Kidney epithelial cell (primary cell): ENCODE measurements around the gene NXN. TPM values are rescaled to one million over a fixed set of nuclear protein-coding genes. Genes with fewer than 3 reads are reported as not detected.

Experiments
- DNase-seq: peaks from one replicate; pipeline ENCODE4 v3.0.0-alpha.2; 2010; ENCODE audit warnings: low read depth
- H3K27me3 ChIP-seq: 2 replicates; pipeline ENCODE4 v1.6.0; 2011; ENCODE audit warnings: low read length; ENCODE audit not compliant: control insufficient read depth, insufficient read depth
- H3K36me3 ChIP-seq: 2 replicates; pipeline ENCODE4 v1.5.1; 2011; ENCODE audit warnings: low read length; ENCODE audit not compliant: control insufficient read depth, insufficient read depth
- H3K4me3 ChIP-seq: 2 replicates; pipeline ENCODE4 v1.5.1; 2011; ENCODE audit warnings: low read depth, mild to moderate bottlenecking, control low read depth, low read length
- CTCF ChIP-seq: IDR thresholded peaks from 2 replicates; pipeline ENCODE4 v1.5.1; 2011; ENCODE audit warnings: mild to moderate bottlenecking, moderate library complexity, low read length, control low read depth, inconsistent platforms; ENCODE audit not compliant: insufficient read depth, poor library complexity, severe bottlenecking
- total RNA-seq: library from RNA; depleted of rRNA; stranded (reverse); fragments of >200 nt; gene quantifications from 2 replicates; pipeline ENCODE4 v1.2.3, GENCODE V29; 2015

The NXN gene
- total RNA-seq, 1 donor from 2014 or later, result 34.3 TPM

GRCh38 chr17:802901-803881 is 176.4 kb downstream of the NXN start:
- H3K36me3 ChIP-seq, result no peaks in the 10 kb centered on the region
- no peak for TF ChIP-seq CTCF

GRCh38 chr17:802481-802880 is 177.1 kb downstream of the NXN start:
- no peaks in the 10 kb centered on the region for H3K36me3 ChIP-seq

More at GRCh38 chr17:802901-803881, 176.4 kb downstream of the NXN start:
- H3K4me3 ChIP-seq, result no peak overlapping the region
- H3K27me3 ChIP-seq, result no peaks in the 10 kb centered on the region
- no peak for DNase-seq

GRCh38 chr17:801660-802059 is 177.9 kb downstream of the NXN start:
- TF ChIP-seq CTCF, result no peak
- DNase-seq, result peak; percentile 21
- Histone ChIP-seq H3K4me3 (no peak overlapping the region), H3K36me3 (no peaks in the 10 kb centered on the region), H3K27me3 (no peaks in the 10 kb centered on the region)

More at GRCh38 chr17:802481-802880, 177.1 kb downstream of the NXN start:
- DNase-seq, result no peak
- Histone ChIP-seq H3K4me3 (no peak overlapping the region), H3K27me3 (no peaks in the 10 kb centered on the region)
- no peak for TF ChIP-seq CTCF

- Histone ChIP-seq H3K27me3 (no peaks in the 10 kb centered on the region), H3K36me3 (no peaks in the 10 kb centered on the region), H3K4me3 (no peak overlapping the region)
- DNase-seq, result no peak
- no peak for TF ChIP-seq CTCF
Observed at GRCh38 chr17:800446-801242, 178.9 kb downstream of the NXN start.

DNA sequence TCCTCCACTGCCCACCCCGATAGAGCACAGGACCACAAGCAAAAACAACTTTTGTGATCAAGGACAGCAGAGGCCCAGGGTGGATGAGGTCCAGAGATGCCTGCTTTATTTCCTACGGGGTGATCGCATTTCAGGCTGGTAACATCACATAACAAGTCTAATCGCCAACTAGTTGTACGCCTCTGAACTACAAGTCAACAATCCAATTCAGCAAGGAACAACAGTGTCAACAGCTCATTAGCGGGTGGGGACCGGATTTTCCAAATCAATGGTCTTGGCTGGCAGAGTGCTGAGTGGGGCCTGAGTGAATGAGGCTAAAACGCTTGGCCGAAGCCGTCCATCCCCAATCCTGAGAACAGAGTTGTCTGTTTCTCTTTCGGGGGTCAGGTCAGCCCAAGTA is 180.3 kb downstream of the NXN start:
- Histone ChIP-seq H3K27me3 (no peaks in the 10 kb centered on the region), H3K36me3 (no peaks in the 10 kb centered on the region), H3K4me3 (no peak overlapping the region)
- TF ChIP-seq CTCF, result no peak
- DNase-seq, result no peak
